GM19239 (cell line): ENCODE data around the gene TIMM22.
"Not testable (repeated sequence)": the region's sequence is repeated elsewhere in the genome, so short reads cannot be mapped to it uniquely, and the experiment has no call there.

Experiments used
- DNase-seq: peaks from one replicate; pipeline ENCODE4 v3.0.0; 2011; ENCODE audit warnings: low spot score; ENCODE audit not compliant: insufficient read length
- FAIRE-seq: peaks from 2 replicates; lab custom pipeline; 2011; peaks lifted over from hg19 to GRCh38; lab: Jason Lieb, UNC

The TIMM22 gene

DNA sequence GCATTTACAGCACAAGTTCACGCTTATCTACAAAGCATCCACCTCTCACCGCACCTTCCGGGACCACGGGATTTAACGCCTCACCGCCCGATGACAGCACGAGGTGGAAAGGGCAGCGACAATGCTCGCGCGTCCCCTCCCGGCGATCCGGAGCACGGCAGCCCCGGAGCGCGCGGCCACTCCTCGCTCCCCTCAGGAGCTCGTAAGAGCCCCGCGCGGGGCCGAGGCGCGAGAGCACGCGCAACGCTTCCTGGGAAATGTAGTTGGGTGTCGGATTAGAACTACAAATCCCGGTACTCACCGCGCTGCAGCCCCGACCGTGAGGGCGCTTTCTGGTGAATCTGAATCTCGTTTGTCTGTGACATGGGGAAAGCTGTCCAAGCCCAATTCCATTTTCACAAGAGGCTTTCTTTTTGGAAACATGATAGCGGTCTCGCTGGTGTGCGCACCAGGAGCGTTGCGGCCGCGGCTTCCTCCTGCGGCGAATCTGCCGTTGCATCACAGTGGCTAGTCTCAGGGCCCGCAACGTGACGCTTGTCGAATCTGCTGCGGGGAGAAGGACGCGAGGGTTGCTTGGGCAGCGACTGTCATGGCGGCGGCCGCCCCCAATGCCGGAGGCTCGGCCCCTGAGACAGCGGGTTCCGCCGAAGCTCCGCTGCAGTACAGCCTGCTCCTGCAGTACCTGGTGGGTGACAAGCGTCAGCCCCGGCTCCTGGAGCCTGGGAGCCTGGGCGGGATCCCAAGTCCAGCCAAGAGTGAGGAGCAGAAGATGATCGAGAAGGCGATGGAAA, at the start of gene TIMM22:
Gene TIMM22, plus strand, starts transcription at position 576 of the 791 bp plus-strand sequence. Its CDS starts 14 bp downstream, at position 590.
- DNase-seq, result peak; percentile 95
- FAIRE-seq, result peak; percentile 89

DNA sequence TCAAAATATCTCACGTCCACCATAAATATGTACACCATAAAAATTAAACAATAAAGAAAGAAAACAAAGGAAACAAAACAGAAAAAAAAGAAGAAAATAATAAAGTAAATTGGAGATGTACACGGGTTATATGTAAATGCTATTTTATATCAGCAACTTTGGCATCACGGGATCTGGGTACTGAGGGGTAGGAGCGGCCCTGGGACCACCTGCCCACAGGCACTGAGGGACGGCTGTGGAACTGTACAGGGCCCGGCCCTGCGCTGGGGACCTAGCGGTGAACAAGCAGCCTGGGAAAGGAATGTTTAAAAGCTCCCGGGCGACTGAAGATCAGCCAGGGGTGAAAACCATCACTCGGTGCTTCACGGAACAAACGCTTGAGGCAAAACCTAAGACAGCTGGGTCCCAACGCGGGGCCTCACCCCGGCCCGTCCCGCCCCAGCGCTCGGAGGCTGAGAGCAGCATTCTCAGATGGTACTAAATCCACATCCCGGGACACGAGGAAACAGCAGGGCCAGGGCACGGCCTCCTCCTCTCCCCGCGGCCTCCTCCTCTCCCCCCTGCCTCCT, 48.6 kb upstream of the TIMM22 start:
- DNase-seq (no peak), FAIRE-seq (no peak)

DNA sequence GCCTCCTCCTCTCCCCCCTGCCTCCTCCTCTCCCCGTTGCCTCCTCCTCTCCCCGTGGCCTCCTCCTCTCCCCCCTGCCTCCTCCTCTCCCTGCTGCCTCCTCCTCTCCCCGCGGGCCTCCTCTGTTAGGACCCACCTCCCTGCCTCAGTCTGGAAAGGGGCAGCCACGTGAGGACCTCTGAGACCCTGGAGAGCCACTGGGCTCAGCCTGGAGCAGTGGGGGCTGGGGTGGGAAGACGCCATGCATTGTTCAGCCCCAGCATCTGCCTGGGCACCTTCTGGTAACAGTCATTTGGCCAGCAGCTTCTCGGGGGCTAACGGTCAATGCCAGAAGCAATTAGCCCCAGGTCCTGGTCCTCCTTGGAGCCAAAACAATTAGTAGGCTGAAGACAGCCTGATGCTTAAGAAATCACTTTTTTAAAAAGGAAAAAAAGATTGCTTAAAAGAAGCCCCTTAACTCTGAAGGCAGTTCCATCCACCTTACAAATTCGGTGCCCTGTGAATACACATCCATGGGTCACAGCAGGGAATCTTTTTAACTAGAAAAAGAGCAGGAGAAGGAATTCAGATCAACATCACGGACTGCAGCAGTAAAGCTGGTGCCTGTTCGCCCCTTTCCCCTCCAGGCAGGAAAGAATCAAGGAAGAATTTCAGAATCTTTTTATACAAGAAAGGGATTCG, 47.2 kb upstream of the TIMM22 start:
- DNase-seq, result no peak
- no peak for FAIRE-seq

DNA sequence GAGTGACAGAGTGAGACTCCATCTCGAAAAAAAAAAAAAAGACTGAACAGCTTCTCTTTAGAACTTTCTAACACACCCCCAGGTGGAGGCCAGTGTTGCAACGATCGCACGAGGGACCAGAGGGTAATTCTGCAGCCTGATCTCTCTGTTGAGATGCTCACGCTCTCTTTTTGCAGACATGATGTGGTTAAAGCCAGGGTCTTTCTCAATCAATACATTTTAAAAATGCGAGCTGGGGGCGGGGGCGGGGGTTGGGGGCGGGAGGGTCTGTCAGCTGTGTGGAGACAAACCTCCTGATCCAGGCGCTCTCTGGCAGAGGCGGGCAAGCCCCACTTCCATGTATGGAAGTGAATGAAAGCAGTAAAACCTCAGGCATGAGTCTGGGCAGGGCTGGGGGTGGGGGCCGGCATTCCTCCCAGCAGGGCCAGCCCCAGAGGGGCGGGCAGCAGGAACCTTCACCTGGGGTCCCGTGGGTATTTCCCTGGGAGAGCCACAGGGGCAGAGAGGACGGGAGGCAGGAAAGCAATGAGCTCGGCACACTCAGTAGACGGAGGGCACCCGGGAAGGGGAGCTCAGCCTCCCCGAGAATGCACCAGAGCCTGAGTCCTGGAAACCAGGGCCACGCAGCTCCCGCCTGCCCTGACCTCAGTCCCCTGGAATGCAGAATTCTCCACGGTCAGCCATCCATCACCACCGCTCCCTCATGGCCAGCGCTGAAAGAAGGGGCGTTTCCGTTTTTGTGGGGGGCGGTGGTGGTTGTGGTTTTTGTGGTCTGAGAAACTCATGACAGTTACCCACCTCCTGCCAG, 45.4 kb upstream of the TIMM22 start:
- FAIRE-seq (no peak), DNase-seq (no peak)

DNA sequence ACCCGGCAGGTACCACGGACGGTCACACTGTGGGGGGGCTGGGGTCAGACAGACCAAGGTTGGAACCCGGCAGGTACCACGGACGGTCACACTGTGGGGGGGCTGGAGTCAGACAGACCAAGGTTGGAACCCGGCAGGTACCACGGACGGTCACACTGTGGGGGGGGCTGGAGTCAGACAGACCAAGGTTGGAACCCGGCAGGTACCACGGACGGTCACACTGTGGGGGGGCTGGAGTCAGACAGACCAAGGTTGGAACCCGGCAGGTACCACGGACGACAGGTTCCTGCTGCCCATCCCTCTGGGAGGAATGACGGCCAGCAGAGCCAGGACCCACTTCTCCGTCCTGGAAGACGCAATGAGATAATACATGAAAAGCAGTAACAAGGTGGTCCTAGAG, 44.3 kb upstream of the TIMM22 start:
- not testable (repeated sequence) for DNase-seq, FAIRE-seq

DNA sequence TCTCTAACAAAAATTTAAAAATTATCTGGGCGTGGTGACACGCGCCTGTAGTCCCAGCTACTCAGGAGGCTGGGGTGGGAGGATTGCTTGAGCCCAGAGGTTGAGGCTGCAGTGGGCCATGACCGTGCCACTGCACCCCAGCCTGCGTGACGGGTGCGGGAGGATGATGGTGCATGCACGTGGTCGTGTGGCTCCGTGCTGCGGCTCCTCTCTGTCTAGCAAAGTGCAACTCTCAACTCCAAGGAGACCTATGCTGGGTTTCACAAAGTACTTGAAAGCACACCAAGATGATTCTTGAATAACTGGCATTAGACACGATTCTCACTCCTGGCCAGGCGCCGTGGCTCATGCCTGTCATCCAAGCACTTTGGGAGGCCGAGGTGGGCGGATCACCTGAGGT, 43.2 kb upstream of the TIMM22 start:
- FAIRE-seq (no peak), DNase-seq (no peak)

DNA sequence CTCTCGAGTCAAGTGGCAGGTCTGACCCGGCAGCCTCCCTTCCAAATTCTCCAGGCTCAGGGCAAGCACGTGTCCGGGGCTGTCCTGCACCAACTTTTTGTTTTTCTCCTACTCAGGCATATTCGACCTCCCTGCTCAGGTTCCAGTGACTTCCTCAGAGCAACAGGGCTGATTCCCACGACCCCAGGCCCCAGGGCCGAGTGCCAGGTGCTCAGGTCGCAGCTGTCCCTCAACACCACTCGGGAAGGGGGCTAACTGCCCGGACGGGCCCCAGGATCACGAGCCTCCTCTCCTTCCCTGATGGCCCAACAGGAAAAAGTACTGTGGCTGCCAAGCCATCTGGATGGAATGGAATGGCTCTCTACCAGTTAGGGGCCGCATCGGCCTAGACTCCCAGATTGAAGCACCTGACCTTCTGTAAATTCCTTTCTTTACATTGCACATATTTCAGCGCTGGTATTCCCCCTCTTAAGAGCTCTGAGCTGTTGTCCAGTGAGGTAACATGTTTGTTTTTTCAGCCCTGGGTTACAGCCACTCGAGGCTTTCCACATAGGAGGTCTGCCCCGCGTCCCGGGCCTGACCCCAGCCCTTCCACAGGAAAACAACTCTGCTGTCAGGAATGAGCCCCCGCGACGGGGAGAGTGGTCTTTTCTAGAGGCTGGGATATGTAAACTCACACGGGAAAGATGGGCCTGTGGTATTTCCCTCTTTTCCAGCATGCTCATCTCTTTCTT, 42.3 kb upstream of the TIMM22 start:
- DNase-seq (no peak), FAIRE-seq (no peak)

DNA sequence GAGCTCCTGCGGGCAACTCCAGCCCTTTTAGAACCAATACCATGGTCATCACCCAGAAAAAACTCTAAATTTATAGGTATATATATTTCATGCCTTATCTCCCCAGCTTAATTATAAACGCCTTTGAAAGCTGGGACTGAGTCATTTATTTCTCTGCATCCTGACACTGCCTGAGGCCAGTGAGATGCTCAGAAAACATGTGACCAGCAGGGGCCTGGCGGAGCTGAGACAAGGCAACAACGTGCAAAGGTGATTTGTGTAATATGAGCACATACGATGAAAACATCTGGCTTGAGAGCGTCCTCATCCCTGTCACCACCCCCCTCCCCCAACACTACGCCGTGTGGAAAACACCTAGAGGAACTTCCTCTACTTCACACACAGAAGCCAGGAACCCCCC, 40.0 kb upstream of the TIMM22 start:
- FAIRE-seq, result no peak

DNA sequence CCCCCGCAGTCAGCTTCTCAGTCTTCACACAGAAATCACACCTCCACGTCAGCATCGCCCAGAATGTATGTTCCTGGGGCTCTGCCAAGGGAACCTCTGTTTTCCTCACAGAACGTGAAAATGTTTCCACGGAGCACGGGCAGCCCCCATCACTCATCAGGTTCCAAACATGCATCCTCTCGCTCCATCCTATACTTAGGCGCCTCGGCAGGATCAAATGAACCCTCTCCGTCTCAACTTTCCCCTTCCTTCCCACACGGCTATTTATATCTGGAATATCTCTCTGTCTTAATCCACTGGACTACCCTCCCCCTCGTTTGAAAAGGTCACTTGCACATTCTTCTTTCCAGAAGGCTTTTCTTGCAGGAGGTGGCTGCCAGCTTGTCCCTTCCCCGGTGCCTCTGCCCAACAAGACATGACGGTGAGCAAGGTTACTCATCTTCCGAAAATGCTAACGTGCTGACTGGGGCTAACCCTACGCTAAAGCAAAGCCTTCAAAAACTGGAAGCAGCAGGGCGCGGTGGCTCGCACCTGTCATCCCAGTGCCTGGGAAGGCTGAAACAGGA, 39.0 kb upstream of the TIMM22 start:
- FAIRE-seq (no peak), DNase-seq (no peak)

More for the DNA sequence above, 40.0 kb upstream of the TIMM22 start:
- DNase-seq, result no peak

DNA sequence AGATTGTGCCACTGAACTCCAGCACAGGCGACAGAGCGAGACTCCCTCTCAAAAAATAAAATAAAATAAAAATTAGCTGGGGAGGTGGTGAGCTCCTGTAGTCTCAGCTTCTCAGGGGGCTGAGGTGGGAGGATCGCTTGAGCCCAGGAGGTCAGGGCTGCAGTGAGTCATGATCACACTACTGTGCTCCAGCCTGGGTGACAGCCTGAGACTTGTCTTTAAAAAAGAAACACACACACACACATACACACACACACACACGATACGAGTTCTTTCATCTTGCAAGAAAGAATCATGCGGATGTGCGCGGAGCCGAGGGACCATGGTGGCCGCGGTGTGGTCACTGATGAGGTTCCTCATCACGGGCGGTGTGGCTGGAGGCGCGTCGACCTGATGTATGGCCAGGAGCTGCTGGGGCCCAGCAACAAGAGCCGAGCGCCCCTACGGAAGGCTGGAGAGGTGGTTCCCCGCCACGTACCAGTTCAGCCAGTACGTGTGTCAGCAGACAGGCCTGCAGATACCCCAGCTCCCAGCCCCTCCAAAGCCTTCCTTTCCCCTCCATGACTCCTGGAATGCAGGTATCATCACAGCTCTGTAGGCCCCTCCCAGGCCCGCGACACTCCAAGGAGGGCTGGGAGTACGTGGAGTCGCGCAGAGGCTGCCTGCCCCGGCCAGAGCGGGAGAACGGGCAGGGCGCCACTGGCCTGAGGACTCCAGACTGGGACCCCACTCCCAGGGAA, 38.0 kb upstream of the TIMM22 start:
- DNase-seq, result no peak
- no peak for FAIRE-seq

DNA sequence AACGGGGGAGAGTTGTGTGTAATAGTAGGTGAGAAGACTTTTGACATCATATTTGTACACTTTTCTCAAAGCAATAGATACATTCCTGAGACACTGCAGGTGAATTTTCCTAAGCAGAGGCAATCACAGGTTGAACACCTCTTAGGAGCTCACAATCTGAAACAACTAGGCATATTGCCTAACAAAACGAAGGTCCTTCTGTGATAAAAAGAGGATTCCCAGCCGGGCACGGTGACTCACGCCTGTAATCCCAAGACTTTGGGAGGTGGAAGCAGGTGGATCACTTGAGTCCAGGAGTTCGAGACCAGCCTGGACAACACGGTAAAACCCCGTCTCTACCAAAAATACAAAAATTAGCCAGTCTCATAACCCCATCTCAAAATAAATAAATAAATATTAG, 34.8 kb upstream of the TIMM22 start:
- DNase-seq (no peak), FAIRE-seq (no peak)

DNA sequence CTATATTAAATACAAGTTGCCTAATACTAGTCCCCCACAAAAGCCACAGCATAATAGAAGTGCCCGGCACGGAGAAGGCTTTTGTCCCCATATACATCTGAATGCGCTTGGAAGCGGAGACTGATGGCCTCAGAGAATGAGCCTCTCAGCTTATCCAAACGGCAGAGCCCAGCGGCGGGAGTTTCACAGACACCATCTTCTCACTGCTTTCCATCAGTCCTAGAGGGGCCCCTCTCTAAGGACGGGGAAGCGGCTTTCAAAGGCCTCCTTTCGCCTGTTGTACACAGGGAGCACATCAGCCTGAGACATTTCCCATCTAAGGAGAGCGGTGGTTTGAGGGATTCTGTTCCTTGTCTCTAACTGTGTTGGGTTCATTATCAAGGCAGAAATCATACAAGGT, 34.3 kb upstream of the TIMM22 start:
- no peak for DNase-seq
- no peak for FAIRE-seq

DNA sequence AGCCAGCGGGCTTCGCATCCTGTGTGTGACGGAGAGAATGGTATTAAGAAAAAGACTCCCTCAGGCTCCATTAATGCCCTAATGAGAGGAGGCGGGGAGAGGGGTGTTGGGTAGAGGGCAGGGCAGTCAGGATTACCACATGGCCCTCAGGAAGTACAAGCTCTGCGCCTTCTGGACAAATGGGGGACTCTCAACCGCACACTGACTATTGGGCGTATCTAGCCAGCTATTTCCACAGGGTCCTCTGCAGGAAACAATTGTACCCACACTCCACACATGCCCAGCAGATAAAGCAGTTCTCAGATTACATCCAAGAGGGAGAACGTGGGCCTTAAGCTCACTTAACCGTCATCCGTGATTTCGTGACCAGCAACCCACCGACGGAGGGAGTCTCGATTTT, 32.1 kb upstream of the TIMM22 start:
- FAIRE-seq (no peak), DNase-seq (no peak)

DNA sequence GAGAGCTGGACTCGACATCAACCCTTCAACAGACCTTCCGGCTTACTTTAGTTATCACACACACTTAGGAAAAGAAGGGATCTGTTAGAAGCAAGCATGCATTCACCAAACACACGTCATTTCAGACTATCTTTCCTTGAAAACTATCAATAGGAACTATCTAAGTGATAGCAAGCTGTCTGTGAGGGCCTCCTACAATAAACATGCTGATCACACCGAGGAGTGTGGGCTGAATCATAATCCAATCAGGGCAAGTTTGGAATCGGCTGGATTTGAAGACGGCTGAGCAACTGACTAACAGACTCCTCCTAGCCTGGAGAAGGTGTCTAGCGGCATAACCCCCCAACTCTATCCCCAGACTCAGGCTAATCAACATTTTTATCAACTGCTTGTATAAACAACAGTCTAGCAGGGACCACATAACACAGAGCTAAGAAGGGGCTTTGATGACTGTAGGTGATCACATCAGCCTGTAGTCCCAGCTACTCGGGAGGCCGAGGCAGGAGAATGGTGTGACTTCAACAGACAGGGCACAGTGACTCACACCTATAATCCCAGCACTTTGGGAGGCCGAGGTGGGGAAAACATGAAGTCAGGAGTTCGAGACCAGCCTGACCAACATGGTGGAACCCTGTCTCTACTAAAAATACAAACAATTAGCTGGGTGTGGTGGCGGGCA, 31.5 kb upstream of the TIMM22 start:
- FAIRE-seq (no peak), DNase-seq (no peak)

DNA sequence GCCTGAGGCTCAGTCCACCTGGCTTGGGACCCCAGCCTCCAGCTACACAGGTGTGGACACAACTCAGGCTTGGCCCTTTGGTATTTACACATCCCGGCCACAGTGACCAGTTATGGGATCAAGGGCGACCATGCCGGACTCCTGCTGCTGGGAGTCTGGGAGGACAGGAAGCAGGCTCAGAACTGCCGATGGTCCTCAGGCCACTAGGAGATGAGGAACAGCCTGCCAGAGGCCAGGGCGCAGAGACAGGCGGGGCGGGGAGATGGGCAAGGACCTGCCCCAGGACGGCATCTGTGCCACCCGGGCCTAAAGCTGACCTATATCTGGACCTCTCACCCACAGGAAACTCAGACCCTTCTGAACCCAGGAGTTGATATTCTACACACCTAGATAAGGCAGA, 29.8 kb upstream of the TIMM22 start:
- DNase-seq, result no peak
- no peak for FAIRE-seq

DNA sequence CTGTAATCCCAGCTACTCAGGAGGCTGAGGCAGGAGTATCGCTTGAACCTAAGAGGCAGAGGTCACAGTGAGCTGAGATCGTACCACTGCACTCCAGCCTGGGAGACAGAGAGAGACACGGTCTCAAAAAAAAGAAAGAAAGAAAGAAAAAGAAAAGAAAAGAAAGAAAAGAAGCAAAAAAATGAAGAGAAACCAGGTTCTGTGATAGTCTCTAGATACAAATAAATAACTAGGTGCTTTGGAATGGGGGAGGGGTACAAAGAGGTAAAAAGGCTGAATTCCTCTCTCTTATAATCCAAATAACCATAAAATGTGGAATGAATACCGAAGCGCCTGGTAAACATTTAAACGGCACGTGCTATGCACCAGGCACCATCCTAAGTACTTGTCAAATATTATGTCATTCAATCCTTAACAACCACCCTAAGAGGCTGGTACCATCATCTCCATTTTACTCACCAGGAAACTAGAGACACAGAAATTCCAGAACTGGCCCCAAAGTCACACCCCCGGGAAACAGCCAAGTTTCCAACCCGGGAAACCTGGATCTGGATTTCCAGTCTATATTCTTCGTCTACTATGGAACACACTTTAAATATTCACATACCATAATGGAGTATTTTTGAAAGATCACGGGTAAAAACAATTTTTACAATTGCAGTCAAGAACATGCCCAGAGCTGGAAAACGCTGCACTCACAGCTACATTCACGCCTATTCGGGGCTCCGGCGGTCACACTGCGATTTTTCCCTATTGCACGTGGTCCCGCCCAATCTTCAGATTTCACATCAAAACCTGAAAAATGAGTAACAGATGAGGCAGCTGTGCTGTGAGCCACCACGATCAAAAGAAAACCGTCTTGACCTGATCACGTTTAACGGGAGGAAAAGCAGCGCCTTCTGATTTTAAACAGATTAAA, 27.9 kb upstream of the TIMM22 start:
- no peak for DNase-seq
- FAIRE-seq, result no peak

DNA sequence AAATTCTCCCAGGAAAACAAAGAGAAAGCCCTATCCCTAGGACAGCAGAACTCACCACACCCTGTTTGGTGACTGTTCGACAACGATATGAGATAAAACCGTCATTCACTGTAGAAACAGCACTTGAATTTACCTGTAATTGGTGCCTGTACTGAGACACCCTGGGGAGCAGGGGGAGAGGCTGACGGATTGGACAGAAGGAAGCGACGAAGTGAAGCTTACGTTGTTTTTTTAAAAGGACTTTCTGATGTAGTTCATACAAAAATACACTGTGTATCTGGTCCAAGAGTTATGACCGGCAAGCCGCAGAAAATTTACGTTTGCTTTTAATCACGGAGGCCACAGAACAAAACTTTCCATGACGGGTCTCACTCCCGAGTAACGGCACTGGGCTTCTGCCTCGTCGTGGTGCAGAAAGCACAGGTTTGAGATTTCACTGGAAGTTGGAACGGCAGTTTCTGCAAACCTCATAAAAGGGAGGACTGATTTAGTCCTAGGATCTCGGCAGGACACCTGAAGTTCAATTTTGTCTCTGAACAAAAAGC, 27.0 kb upstream of the TIMM22 start:
- no peak for FAIRE-seq
- no peak for DNase-seq
